SK-N-SH (cell line): ENCODE measurements around the gene MACROD2. TPM values are rescaled to one million over a fixed set of nuclear protein-coding genes. Genes with fewer than 3 reads are reported as not detected.

ENCODE experiments used
- CTCF ChIA-PET: fragments of 300-600, 350-600 bp; formaldehyde crosslinking; extraction: SDS; loops from one replicate; lab custom pipeline; 2021; lab: Yijun Ruan, JAX
- POLR2A ChIA-PET: fragments of 350-600 bp; sonication (Branson Sonifier 250); formaldehyde crosslinking; extraction: SDS; loops from one replicate; lab custom pipeline; 2020; ENCODE audit warnings: antibody characterized with exemption, inconsistent platforms; lab: Yijun Ruan, JAX
- DNase-seq: peaks from one replicate; pipeline ENCODE4 v3.0.0; 2012
- H2AFZ ChIP-seq: fragments of 200-600 bp; sonication (generic); 2 replicates; pipeline ENCODE4 v1.8.1; 2016; ENCODE audit warnings: antibody characterized with exemption, mild to moderate bottlenecking, low read depth
- H3F3A ChIP-seq: fragments of 200-600 bp; sonication (generic); replicated peaks from 2 replicates; pipeline ENCODE3; 2016; ENCODE audit warnings: antibody characterized with exemption, mild to moderate bottlenecking; ENCODE audit not compliant: insufficient read depth
- H3K27ac ChIP-seq, 2 experiments: fragments of 200-500 bp in 1 of 2; fragments of 200-600 bp in 1 of 2; sonication (Bioruptor generic) in 1 of 2; sonication (generic), shearing (Covaris generic) in 1 of 2; 2 replicates each; pipeline versions ENCODE4 v1.5.1 to v1.6.1; 2014 to 2016; ENCODE audit warnings: low read depth in 2 of 2, inconsistent platforms in 1 of 2, low read length in 1 of 2, mild to moderate bottlenecking in 1 of 2, mixed read lengths in 1 of 2
- H3K27me3 ChIP-seq: fragments of 200-600 bp; sonication (generic), shearing (Covaris generic); 2 replicates; pipeline ENCODE4 v1.6.1; 2016; ENCODE audit warnings: mixed run types; ENCODE audit not compliant: insufficient read depth
- H3K36me3 ChIP-seq, 2 experiments: fragments of 200-500 bp in 1 of 2; fragments of 200-600 bp in 1 of 2; sonication (Bioruptor generic) in 1 of 2; sonication (generic) in 1 of 2; replicated peaks in 1 of 2; 2 replicates each; pipeline versions ENCODE3 to v1.5.1; 2014 to 2016; ENCODE audit warnings: low read length in 1 of 2, mild to moderate bottlenecking in 1 of 2; ENCODE audit not compliant: insufficient read depth in 2 of 2, control insufficient read depth in 1 of 2
- H3K4me1 ChIP-seq, 2 experiments: fragments of 200-500 bp in 1 of 2; fragments of 200-600 bp in 1 of 2; sonication (Bioruptor generic) in 1 of 2; sonication (generic), shearing (Covaris generic) in 1 of 2; 2 replicates each; pipeline versions ENCODE4 v1.5.1 to v1.6.1; 2014 to 2016; ENCODE audit warnings: low read depth in 1 of 2, low read length in 1 of 2, mixed run types in 1 of 2; ENCODE audit not compliant: insufficient read depth in 2 of 2, control insufficient read depth in 1 of 2
- H3K4me2 ChIP-seq: fragments of 200-600 bp; sonication (generic), shearing (Covaris generic); 2 replicates; pipeline ENCODE4 v1.6.1; 2017; ENCODE audit warnings: mixed run types
- H3K4me3 ChIP-seq, 2 experiments: fragments of 200-500 bp in 1 of 2; fragments of 200-600 bp in 1 of 2; sonication (Bioruptor generic) in 1 of 2; sonication (generic), shearing (Covaris generic) in 1 of 2; 2 replicates each; pipeline versions ENCODE4 v1.5.1 to v1.8.1; 2014 to 2016; ENCODE audit warnings: low read depth in 2 of 2, inconsistent platforms in 1 of 2, low read length in 1 of 2, mild to moderate bottlenecking in 1 of 2, mixed read lengths in 1 of 2, moderate library complexity in 1 of 2
- H3K79me2 ChIP-seq: fragments of 200-600 bp; sonication (generic); 2 replicates; pipeline ENCODE4 v1.8.1; 2017; ENCODE audit warnings: mild to moderate bottlenecking; ENCODE audit not compliant: insufficient read depth
- H3K9ac ChIP-seq: fragments of 200-600 bp; sonication (generic); 2 replicates; pipeline ENCODE4 v1.6.1; 2017; ENCODE audit warnings: mixed run types
- H3K9me2 ChIP-seq: fragments of 200-600 bp; sonication (generic); 2 replicates; pipeline ENCODE4 v1.6.1; 2017; ENCODE audit warnings: mixed run types
- H3K9me3 ChIP-seq: fragments of 200-600 bp; sonication (generic); 2 replicates; pipeline ENCODE4 v1.6.1; 2017; ENCODE audit warnings: mixed run types, mild to moderate bottlenecking, moderate library complexity
- H4K20me1 ChIP-seq: fragments of 200-600 bp; sonication (generic); 2 replicates; pipeline ENCODE4 v1.6.1; 2017; ENCODE audit warnings: mild to moderate bottlenecking, mixed run types; ENCODE audit not compliant: insufficient read depth
- ELF1 ChIP-seq: IDR thresholded peaks from 2 replicates; pipeline ENCODE4 v1.4.0; 2012
- FOSL2 ChIP-seq: IDR thresholded peaks from 2 replicates; pipeline ENCODE4 v1.4.0; 2012; ENCODE audit warnings: low read depth, mild to moderate bottlenecking, moderate library complexity, borderline replicate concordance
- FOXM1 ChIP-seq: IDR thresholded peaks from 2 replicates; pipeline ENCODE4 v1.4.0; 2012; ENCODE audit warnings: low read depth, mild to moderate bottlenecking
- GATA2 ChIP-seq: sonication (generic); formaldehyde crosslinking; IDR thresholded peaks from 2 replicates; pipeline ENCODE4 v1.5.0; 2020; ENCODE audit warnings: mild to moderate bottlenecking, missing genetic modification reagents
- IRF3 ChIP-seq: fragments of 150-350 bp; IDR thresholded peaks from 2 replicates; pipeline ENCODE4 v1.6.1; 2016; ENCODE audit warnings: mild to moderate bottlenecking, low read depth, low read length
- JUND ChIP-seq: IDR thresholded peaks from 2 replicates; pipeline ENCODE4 v1.4.0; 2012
- MEF2A ChIP-seq: IDR thresholded peaks from 2 replicates; pipeline ENCODE4 v1.4.0; 2012; ENCODE audit warnings: low read depth, borderline replicate concordance
- MXI1 ChIP-seq: IDR thresholded peaks from 2 replicates; pipeline ENCODE4 v1.6.1; 2012; ENCODE audit warnings: mild to moderate bottlenecking, low read depth, low read length, improper control_type of control experiment
- NFIC ChIP-seq: IDR thresholded peaks from 2 replicates; pipeline ENCODE4 v1.4.0; 2012; ENCODE audit warnings: borderline replicate concordance
- NRF1 ChIP-seq: IDR thresholded peaks from 2 replicates; pipeline ENCODE4 v1.6.1; 2012; ENCODE audit warnings: low read depth, mild to moderate bottlenecking, low read length
- PBX3 ChIP-seq: IDR thresholded peaks from 2 replicates; pipeline ENCODE4; 2012
- RAD21 ChIP-seq: IDR thresholded peaks from 2 replicates; pipeline ENCODE4 v1.6.1; 2012; ENCODE audit warnings: mild to moderate bottlenecking, low read length
- RCOR1 ChIP-seq: fragments of 150-350 bp; IDR thresholded peaks from 2 replicates; pipeline ENCODE4 v1.6.1; 2017; ENCODE audit warnings: antibody characterized with exemption, low read length
- RFX5 ChIP-seq: IDR thresholded peaks from 2 replicates; pipeline ENCODE4 v1.6.1; 2012; ENCODE audit warnings: mild to moderate bottlenecking, improper control_type of control experiment, low read length
- TAF1 ChIP-seq: IDR thresholded peaks from 2 replicates; pipeline ENCODE4 v1.6.1; 2012; ENCODE audit warnings: low read depth, mild to moderate bottlenecking, low read length, moderate library complexity, borderline replicate concordance
- TCF12 ChIP-seq: IDR thresholded peaks from 2 replicates; pipeline ENCODE4 v1.4.0; 2012
- TEAD4 ChIP-seq: IDR thresholded peaks from 2 replicates; pipeline ENCODE4 v1.4.0; 2012; ENCODE audit warnings: mild to moderate bottlenecking, borderline replicate concordance; ENCODE audit not compliant: insufficient read depth
- USF1 ChIP-seq: IDR thresholded peaks from 2 replicates; pipeline ENCODE4 v1.4.0; 2012; ENCODE audit warnings: low read depth, borderline replicate concordance
- USF2 ChIP-seq: fragments of 150-350 bp; IDR thresholded peaks from 2 replicates; pipeline ENCODE4 v1.6.1; 2017; ENCODE audit warnings: antibody characterized with exemption, low read length, low read depth, borderline replicate concordance
- YY1 ChIP-seq: IDR thresholded peaks from 2 replicates; pipeline ENCODE4 v1.4.0; 2012; ENCODE audit warnings: low read depth, mild to moderate bottlenecking
- WGBS: methylation state at CpG from one replicate; pipeline ENCODE4 v1.1.6; 2017; ENCODE audit warnings: low lambda C conversion rate; 5-methylcytosine and 5-hydroxymethylcytosine counted together
- polyA plus RNA-seq, 3 experiments: library from polyadenylated mRNA; depleted of rRNA; stranded (reverse); fragments of >200 nt; gene quantifications; 2 replicates each; pipeline ENCODE4 v1.2.3, GENCODE V29; 2012

MACROD2 gene
- polyA plus RNA-seq, 1 of the 3 experiments (the other 2 are of a cell fraction): 0.33 TPM

- Histone ChIP-seq H3F3A (no peaks in the 10 kb centered on the region), H3K9ac (no peak overlapping the region), H3K4me3 (no peak overlapping the region), H3K27me3 (no peaks in the 10 kb centered on the region), H3K36me3 (no peaks in the 10 kb centered on the region), H2AFZ (no peak overlapping the region), H3K79me2 (no peaks in the 10 kb centered on the region), H4K20me1 (no peaks in the 10 kb centered on the region), H3K4me1 (no peaks in the 10 kb centered on the region; a peak in 1 of 4 replicates), H3K27ac (no peak overlapping the region), H3K4me2 (no peak overlapping the region), H3K9me2 (no peaks in the 10 kb centered on the region), H3K9me3 (no peaks in the 10 kb centered on the region)
- TF ChIP-seq USF1 (no peak), RCOR1 (no peak), RFX5 (no peak), PBX3 (no peak), FOXM1 (no peak), MEF2A (no peak), TEAD4 (no peak), FOSL2 (no peak), TAF1 (no peak), USF2 (no peak), YY1 (no peak), ELF1 (no peak), NFIC (no peak), NRF1 (no peak), GATA2 (CRISPR knock-in tag) (no peak)
- POLR2A ChIA-PET: no interaction called here
- no peak for DNase-seq
- CTCF ChIA-PET: no interaction called here
These were observed 547.7 kb downstream of the MACROD2 start for GRCh38 chr20:14543040-14543439.

- Histone ChIP-seq H3K9me3 (no peaks in the 10 kb centered on the region), H4K20me1 (no peaks in the 10 kb centered on the region), H3K4me2 (no peak overlapping the region), H3K4me3 (no peak overlapping the region), H3K36me3 (no peaks in the 10 kb centered on the region), H3F3A (no peaks in the 10 kb centered on the region), H3K27me3 (no peaks in the 10 kb centered on the region), H3K9me2 (no peaks in the 10 kb centered on the region), H3K79me2 (no peaks in the 10 kb centered on the region), H2AFZ (no peak overlapping the region), H3K9ac (no peak overlapping the region), H3K27ac (no peak overlapping the region), H3K4me1 (no peaks in the 10 kb centered on the region; a peak in 1 of 4 replicates)
- TF ChIP-seq RAD21 (no peak), MXI1 (no peak), IRF3 (no peak), NRF1 (no peak), TCF12 (no peak), JUND (no peak), FOSL2 (no peak), RFX5 (no peak)
- ChIA-PET CTCF (no interaction called here), POLR2A (no interaction called here)
- no peak for DNase-seq
- WGBS: 49% methylated on average over 3 of the region's 3 CpGs
These were observed 549.4 kb downstream of the MACROD2 start for GRCh38 chr20:14544688-14545087.
